ENCODE results near the gene ARHGAP15.

Gene ARHGAP15

DNA sequence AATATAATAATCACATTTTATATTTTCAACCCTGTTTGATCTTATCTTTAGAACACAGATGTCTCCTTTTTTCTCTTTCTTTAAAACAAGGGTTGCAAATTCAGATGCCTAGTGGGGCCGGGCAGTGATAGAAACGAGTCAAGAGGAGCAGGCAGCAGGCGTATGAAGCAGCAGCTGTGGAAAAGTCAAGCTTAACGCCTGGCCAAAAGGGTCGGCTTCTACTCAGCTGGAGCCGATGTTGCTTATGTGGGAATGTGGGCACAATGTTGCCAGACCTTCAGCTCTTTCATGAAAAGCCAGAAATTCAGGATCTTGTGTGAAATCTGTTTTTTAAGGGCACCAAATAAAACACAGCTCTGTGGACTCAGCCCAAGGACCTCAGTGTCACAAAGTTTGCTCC lies 642.7 kb downstream of the ARHGAP15 start:
- no peaks in the 10 kb centered on the region for H3K27me3 ChIP-seq
- H3K27ac ChIP-seq, result no peak overlapping the region
- TF ChIP-seq, protein P1, sequence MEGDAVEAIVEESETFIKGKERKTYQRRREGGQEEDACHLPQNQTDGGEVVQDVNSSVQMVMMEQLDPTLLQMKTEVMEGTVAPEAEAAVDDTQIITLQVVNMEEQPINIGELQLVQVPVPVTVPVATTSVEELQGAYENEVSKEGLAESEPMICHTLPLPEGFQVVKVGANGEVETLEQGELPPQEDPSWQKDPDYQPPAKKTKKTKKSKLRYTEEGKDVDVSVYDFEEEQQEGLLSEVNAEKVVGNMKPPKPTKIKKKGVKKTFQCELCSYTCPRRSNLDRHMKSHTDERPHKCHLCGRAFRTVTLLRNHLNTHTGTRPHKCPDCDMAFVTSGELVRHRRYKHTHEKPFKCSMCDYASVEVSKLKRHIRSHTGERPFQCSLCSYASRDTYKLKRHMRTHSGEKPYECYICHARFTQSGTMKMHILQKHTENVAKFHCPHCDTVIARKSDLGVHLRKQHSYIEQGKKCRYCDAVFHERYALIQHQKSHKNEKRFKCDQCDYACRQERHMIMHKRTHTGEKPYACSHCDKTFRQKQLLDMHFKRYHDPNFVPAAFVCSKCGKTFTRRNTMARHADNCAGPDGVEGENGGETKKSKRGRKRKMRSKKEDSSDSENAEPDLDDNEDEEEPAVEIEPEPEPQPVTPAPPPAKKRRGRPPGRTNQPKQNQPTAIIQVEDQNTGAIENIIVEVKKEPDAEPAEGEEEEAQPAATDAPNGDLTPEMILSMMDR (IDR thresholded peaks at IDR 0.05), result no peak
- H3K4me3 ChIP-seq (ENCODE audit: low read depth in 1 of 2, low read length in 1 of 2), result no peak overlapping the region
- no peaks in the 10 kb centered on the region for H3K9me3 ChIP-seq
- peaks cover 31% of the 10 kb centered on the region for H3K36me3 ChIP-seq
- no peaks in the 10 kb centered on the region for H3K4me1 ChIP-seq (ENCODE audit: control insufficient read depth in 1 of 2, insufficient read depth in 1 of 2, low read depth in 1 of 2, low read length in 1 of 2)

DNA sequence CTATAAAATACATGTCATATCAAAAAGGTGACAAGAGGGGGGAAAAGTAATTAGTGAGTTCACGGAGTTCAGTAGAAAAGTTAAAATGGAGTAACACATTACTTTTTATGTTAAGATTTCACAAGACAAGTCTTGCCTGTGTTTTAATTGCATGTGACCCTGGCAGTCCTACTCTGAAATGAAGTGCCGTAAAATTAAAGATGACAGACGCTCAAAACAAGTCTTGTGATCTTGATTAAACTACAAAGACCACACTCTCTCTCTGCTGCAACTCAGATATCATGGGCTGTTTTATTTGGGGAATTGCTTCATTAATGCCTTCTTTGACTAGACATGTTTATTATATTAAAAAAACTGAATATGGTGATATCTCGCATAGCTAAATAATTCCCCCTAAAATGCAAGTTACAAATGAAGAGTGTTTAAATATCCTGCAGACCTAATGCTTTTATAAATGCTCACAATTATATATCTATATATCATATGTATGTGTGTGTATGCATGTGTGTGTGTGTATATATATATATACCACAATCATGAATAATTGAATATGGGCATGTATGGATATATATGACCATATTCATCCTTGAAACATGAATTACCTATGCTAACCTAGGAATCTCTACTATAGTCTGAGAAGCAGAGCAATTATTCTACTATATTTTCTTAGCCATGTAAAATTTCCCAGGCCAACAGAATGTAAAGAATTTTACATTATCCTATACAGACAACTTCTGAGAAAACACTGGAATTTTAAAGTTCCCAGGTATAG lies 647.5 kb downstream of the ARHGAP15 start:
- TF ChIP-seq, protein P1 (IDR thresholded peaks at IDR 0.05), result no peak
- no peaks in the 10 kb centered on the region for H3K4me1 ChIP-seq (ENCODE audit: control insufficient read depth in 1 of 2, insufficient read depth in 1 of 2, low read depth in 1 of 2, low read length in 1 of 2)
- H3K4me3 ChIP-seq (ENCODE audit: low read depth in 1 of 2, low read length in 1 of 2), result no peak overlapping the region
- H3K9me3 ChIP-seq, result no peaks in the 10 kb centered on the region
- no peak overlapping the region for H3K27ac ChIP-seq
- H3K36me3 ChIP-seq, result no peaks in the 10 kb centered on the region
- no peaks in the 10 kb centered on the region for H3K27me3 ChIP-seq

DNA sequence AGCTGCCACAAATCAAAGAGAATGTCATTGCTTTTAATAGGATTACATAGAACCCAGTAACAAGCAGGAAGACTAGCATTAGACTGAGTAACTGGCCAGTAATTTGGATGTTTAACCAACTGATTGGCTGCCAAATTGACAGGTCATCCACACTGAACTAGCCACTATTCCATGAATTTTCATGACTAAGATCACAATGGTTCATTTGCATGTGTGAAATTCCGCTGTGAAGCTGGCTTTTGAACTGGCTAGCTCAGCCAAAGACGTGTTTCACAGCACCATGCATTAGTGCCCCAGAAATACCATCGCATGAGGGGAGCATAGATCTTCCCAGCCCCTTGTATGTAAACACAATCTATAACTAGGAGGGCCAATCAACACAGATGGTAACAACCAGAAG lies 649.8 kb downstream of the ARHGAP15 start:
- no peak overlapping the region for H3K27ac ChIP-seq
- H3K36me3 ChIP-seq, result no peaks in the 10 kb centered on the region
- no peaks in the 10 kb centered on the region for H3K9me3 ChIP-seq
- no peaks in the 10 kb centered on the region for H3K4me1 ChIP-seq (ENCODE audit: control insufficient read depth in 1 of 2, insufficient read depth in 1 of 2, low read depth in 1 of 2, low read length in 1 of 2)
- TF ChIP-seq, protein P1 (IDR thresholded peaks at IDR 0.05), result no peak
- H3K4me3 ChIP-seq (ENCODE audit: low read depth in 1 of 2, low read length in 1 of 2), result no peak overlapping the region
- H3K27me3 ChIP-seq, result no peaks in the 10 kb centered on the region

DNA sequence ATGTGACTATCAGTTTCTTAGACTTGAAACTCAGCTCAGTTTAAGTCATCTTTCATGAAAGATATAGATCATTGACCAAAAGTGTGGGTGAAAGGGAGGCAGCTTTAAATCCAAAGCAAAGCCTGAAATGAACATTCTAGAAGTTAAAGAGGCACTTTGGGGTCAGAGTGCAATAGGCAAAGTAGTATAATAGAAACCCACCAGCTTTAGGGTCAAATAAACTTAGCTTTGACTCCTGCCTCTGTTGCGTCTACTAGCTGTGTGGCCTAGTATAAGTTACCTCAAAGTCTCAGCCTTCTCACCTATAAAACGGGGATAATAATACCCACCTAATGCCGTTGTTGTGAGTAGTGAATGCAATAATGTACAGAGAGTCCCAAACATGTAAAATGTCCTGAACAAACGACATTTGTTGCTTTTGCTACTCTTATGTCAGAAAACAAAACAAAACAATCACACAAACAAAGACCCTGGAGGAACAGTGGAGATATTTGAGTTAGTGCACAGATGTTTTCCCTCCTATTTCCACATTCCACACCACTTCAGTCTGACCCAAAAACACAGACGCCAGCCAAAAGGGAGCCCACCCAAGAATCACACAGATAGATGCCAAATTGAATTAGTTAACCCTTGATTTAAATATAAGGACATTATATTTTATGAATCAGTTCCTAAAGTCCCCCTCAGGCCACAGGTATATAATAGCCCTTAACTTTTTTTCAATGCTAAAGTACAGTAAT lies 657.0 kb downstream of the ARHGAP15 start:
- no peak overlapping the region for H3K27ac ChIP-seq
- no peak overlapping the region for H3K4me3 ChIP-seq (ENCODE audit: low read depth in 1 of 2, low read length in 1 of 2)
- no peaks in the 10 kb centered on the region for H3K36me3 ChIP-seq
- TF ChIP-seq, protein P1 (IDR thresholded peaks at IDR 0.05), result no peak
- H3K27me3 ChIP-seq, result no peaks in the 10 kb centered on the region
- H3K9me3 ChIP-seq, result no peaks in the 10 kb centered on the region
- no peaks in the 10 kb centered on the region for H3K4me1 ChIP-seq (ENCODE audit: control insufficient read depth in 1 of 2, insufficient read depth in 1 of 2, low read depth in 1 of 2, low read length in 1 of 2)

DNA sequence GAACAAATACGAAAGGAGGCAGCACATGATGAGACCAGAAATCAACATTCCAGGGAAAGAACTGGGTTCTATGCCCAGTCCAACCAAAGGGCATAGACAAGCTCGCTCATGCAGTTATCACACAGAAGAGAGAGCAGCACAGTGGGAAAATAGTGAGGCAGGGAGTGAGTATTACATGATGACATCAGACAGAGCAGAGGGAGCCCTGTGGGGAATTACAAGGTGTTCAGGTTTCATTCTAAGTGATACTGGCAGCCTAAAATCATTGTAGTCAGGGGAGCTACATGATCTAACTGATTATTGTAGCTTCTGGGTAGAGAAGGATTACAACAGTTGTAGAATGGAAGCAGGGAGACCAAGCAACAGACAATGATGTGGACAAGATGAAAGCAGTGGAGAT lies 658.5 kb downstream of the ARHGAP15 start:
- H3K4me3 ChIP-seq (ENCODE audit: low read depth in 1 of 2, low read length in 1 of 2), result no peak overlapping the region
- no peaks in the 10 kb centered on the region for H3K36me3 ChIP-seq
- no peaks in the 10 kb centered on the region for H3K4me1 ChIP-seq (ENCODE audit: control insufficient read depth in 1 of 2, insufficient read depth in 1 of 2, low read depth in 1 of 2, low read length in 1 of 2)
- H3K9me3 ChIP-seq, result no peaks in the 10 kb centered on the region
- H3K27me3 ChIP-seq, result no peaks in the 10 kb centered on the region
- TF ChIP-seq, protein P1 (IDR thresholded peaks at IDR 0.05), result no peak
- H3K27ac ChIP-seq, result no peak overlapping the region

Data from neutrophil (primary cell).